ENCODE data around the gene DHRS13.

DNA sequence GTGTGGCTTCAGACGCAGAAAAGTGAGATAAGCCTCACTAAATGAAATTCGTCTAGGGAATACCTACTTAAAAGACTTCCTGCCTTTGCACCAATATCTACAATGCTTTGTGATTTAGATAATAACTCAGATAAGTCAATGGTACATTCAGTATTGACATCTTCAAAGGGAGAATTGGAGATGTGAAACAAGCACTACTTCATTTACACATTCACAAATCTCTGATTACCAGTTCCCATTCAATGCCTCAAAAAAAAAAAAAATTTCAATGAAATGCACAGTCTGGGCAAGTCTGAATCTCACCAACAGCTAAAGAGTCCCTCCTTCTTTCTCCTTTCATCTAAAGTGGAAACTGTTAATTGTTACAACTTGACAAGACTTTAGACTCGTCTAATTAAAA is 44.8 kb upstream of the DHRS13 start:
- TF ChIP-seq, protein P1, sequence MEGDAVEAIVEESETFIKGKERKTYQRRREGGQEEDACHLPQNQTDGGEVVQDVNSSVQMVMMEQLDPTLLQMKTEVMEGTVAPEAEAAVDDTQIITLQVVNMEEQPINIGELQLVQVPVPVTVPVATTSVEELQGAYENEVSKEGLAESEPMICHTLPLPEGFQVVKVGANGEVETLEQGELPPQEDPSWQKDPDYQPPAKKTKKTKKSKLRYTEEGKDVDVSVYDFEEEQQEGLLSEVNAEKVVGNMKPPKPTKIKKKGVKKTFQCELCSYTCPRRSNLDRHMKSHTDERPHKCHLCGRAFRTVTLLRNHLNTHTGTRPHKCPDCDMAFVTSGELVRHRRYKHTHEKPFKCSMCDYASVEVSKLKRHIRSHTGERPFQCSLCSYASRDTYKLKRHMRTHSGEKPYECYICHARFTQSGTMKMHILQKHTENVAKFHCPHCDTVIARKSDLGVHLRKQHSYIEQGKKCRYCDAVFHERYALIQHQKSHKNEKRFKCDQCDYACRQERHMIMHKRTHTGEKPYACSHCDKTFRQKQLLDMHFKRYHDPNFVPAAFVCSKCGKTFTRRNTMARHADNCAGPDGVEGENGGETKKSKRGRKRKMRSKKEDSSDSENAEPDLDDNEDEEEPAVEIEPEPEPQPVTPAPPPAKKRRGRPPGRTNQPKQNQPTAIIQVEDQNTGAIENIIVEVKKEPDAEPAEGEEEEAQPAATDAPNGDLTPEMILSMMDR (IDR thresholded peaks at IDR 0.05), result no peak
- TF ChIP-seq POLR2A (IDR thresholded peaks at IDR 0.05), result no peak
